HEK293 (cell line): Measurements from ENCODE around the gene POLR3B.

Experiments
- CTCF ChIP-seq: fragments of 450-650 bp; formaldehyde crosslinking; IDR thresholded peaks from 2 replicates; pipeline ENCODE4 v1.5.1; 2016; ENCODE audit warnings: missing biosample characterization, missing genetic modification characterization
- ELK4 ChIP-seq: IDR thresholded peaks from 2 replicates; pipeline ENCODE4 v1.6.1; 2011; ENCODE audit warnings: mild to moderate bottlenecking, low read depth, low read length, borderline replicate concordance
- ZNF23 ChIP-seq: fragments of 450-650 bp; formaldehyde crosslinking; IDR thresholded peaks from 2 replicates; pipeline ENCODE4 v1.5.1; 2016; ENCODE audit warnings: missing biosample characterization, missing genetic modification characterization, borderline replicate concordance

DNA sequence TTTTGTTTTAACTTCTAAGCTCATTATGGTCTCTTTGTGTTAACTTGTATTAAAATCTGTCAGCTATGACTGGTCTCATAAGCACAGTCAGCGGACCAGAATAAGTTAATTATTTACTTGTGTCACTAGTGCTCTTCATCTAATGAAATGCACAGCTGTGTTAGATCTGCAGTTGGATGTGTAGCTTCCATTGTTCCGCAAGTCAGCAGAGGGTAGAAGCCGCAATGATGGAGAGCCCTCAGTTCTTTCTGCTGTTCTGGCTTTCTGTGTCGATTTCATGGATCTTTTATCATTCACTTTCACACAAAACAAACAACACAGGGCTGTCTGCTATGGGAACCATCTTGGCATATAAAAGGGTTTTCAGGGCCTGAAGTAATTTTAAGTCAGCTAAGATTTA lies 136.0 kb downstream of the POLR3B start:
- TF ChIP-seq CTCF (tag by site-specific recombination), result no peak
- no peak for TF ChIP-seq ZNF23 (tag by site-specific recombination)
- no peak for TF ChIP-seq ELK4
